Activated CD4-positive, alpha-beta T cell treated with anti-CD3 and anti-CD28 coated beads for 4 hours (primary cell): ENCODE measurements around the gene ZNFX1.

Source experiments
- DNase-seq, 2 donors: peaks; one replicate each; pipeline ENCODE4 v3.0.0-alpha.2; 2020

The ZNFX1 gene

DNA sequence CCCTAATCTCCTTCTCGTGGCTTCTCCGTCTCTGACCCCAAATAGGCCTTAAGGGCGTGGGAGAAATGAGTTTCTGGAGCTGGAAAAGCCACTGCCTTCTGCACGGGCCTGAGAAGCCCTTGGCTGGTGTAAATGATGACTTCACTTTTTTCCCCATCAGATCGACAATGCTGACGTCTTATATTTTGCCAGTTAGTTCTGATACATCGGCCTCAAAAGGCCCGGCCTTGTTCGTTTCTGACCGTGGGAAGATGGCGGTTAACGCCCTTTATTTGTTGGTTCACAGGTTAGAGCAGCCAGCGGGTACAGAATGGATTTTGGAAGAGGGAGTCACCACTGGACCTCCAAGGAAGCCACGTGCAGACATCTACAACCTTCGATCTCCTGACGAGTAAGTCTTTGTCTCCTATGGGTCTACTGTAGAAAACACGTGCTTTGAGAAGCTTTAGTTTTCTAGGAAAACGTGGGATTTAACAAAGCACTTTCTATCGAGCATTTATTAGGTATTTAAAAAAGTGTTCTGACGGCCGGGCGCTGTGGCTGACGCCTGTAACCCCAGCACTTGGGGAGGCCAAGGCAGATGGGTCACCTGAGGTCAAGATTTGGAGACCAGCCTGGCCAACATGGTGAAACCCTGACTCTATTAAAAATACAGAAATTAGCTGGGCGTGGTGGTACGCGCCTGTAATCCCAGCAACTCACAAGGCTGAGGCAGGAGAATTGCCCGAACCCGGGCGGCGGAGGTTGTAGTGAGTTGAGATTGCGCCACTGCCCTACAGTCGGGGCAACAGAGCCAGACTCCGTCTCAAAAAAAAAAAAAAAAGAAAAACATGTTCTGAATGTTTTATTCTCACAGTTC lies 1.2 kb upstream of the ZNFX1 start:
- peak in 1 of 2 donors; percentile 42 for DNase-seq

DNA sequence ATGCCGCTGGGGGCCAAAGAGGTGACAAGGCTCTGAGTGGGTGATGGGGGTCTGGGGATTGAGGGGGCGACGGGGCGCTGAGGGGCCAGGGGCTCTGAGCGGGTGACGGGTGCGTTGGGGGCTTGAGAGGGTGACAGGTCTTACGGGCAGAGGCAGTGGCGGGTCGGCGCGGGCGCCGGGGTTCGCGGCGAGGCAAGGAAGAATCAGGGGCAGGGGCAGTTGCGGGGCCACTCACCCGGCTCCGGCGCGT lies 146 bp downstream of the ZNFX1 start:
- DNase-seq = no peak

DNA sequence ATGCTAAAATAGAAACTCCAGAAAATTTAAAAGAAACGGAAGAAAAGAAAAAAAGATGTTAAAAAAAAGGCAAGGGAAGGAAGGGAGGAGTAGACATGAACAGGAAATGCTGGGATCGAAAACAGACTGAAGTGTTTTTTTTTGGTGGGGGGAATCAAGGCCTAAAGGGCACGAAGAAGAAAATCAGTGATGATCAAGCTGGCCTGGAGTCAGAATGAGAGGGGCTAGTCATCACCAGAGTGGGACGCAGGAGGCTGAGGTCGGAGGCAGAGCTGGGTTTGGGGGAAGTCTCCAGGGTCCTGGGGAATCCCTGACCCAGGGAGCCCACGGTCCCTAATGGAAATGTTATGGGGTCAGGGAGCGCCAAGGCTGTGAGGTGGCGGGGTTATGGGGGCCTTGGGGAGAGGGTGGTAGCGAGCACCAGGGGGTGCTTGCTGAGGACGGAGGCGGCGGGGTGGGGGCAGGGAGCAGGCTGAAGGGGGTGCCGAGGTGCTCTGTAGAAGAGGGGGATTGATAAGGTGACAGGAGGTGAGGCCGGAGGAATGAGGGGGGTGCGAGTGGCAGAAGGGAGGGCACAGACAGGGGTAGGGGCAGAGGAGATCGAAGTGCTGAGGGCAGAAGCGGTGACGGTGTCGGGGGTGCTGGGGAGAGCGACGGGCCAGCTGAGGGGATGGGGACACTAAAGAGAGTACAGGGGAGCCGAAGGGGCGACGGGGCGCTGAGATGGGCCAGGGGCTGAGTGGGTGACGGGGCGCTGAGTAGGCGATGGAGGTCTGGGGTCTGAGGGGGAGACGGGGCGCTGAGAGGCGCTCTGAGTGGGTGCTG lies 684 bp downstream of the ZNFX1 start:
- peak; percentile 39 to 41 for DNase-seq

DNA sequence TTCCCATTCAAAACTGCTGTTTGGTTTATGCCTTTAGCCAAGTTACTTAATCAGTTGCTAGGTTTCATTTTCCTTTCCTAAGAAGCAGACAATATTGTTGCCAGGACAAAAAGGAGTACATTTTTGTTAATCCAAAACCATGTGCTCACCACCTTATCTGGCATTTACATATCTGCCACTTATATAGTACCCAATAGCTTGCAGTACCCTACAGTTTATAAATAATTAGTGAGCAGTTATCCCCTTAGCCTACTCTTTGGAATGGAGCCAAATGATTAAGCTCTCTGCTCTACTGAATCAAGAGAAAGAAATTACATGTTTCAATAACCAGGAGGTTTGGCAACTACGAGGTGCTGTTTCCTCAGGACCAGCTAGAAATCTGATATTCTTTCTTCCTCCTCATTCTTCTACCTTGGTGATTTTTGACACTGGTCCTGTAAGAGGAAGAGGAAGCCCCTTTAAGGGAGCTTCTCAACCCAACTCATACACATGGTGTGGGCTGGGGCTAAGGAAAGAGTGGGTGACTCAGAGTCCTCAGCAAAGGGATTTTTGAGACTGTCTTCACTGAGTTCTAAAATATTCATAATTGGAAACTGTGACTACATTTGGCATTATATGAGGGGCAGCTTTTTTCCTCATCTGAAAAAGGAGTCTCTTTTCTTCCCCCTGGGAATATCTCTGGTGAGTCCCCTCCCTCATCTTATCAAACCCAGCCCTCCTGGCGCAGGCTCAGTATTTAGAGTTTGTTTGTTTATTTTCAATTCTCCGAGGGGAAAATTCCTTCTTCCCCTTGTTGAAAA lies 1.5 kb downstream of the ZNFX1 start:
- peak; percentile 66 to 67 for DNase-seq

DNA sequence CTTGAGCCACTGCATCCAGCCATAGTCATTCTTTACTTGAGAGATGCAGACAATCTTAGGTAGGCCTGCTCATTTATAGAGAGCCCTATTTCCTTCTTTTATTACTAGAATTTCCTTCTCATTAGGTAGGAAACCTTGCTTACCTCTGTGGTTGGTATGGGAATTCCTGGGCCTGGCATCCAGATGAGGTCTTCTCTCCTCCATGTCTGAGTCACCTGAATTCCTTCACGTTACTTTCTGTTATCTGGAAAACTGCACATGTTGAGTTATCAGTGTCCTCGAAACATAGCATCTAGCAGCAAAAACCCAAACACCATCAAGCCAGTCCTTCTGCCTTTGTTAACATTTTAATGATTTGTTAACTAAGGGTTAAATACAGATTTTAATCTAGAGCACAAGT lies 2.2 kb downstream of the ZNFX1 start:
- no peak for DNase-seq

DNA sequence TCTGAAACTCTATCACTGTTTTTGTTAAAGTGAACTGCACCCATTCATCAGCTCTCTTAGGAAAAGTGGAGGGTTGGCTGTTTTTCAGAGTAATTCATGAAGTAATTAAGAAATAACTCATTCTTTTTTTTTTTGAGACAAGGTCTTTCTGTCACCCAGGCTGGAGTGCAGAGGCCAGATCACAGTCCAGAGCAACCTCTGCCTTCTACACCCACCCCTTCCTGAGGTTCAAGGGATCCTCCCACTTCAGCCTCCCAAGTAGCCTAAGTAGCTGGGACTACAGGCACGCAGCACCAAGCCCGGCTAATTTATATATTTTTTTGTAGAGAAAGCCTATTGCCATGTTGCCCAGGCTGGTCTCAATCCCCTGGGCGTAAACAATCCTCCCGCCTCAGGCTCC lies 2.6 kb downstream of the ZNFX1 start:
- no peak for DNase-seq

DNA sequence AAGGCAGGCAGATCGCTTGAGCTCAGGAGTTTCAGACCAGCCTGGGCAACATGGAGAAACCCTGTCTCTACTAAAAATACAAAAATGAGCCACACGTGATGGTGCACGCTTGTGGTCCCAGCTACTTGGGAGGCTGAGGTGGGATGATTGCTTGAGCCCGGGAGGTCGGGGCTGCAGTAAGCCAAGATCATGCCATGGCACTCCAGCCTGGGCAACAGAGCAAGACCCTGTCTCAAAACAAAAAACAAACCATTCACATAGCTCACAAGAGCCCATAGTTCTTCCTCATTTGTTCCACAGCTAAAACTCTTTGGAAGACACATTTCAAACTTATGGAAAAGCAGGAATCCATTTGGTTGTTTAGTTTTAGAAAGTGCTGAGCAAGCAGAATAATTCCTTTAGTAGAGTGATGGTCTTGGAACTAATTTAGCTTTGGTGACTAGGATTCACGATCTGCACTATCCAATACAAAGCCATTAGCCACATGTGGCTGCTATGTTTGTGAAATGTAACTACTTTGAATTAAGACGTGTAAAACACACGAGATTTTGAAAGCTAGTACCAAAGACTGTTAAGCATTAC lies 4.1 kb downstream of the ZNFX1 start:
- no peak for DNase-seq

DNA sequence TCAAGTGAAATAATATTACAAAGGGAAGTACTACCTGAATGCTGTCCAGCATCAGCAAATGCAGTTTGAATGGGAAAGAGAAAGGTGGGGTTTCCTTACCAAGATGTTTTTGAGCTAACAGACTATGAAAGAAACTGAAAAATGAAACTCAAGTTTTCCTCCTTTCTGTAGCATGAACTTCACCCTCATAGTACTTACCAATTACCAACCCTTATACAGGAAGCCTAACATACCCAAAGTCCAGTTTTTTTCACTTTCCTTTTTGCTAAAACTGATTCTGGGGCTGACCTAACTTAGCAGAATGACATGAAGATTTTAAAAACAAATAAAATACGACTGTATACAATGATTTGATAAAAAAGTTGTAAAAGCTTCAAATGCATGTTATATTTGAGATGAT lies 5.2 kb downstream of the ZNFX1 start:
- no peak for DNase-seq

DNA sequence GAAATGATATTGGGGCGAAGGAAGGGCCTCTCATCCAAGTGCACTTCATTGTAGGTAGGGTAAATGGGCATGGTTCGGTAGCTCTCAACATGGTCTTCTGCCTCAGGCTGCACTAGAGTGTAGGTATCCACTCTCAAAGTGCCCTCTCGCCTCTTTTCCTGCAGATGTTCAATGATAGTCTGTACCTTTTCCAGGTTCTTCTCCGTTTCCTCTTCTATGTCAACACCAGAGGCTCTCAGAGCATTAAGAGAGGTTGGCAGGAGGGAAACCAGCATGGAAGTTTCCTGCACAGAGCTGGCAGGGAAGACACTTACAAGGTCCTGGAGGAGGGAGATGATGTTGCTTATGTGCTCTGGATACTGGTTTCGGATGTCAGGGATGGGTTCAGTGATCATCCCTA lies 7.1 kb downstream of the ZNFX1 start:
- DNase-seq = no peak

DNA sequence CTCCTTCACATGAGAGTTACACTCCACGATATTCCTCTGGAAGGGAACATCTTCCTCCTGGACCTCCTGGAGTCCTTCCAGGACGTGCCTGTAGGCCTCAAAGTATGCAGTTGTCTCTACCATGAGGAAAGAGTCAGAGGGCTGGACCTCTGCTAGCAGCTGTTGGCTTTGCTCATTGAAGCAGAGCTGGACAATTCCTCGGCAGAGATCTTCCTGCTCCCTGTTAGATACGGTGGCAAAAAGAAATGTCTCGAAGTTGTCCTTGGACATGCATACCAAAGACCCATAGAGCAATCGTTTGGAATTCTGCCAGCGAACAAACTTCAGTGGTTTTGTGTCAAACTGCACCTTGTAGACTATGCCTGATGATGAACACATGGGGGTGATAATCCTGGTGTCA lies 7.7 kb downstream of the ZNFX1 start:
- DNase-seq = no peak

DNA sequence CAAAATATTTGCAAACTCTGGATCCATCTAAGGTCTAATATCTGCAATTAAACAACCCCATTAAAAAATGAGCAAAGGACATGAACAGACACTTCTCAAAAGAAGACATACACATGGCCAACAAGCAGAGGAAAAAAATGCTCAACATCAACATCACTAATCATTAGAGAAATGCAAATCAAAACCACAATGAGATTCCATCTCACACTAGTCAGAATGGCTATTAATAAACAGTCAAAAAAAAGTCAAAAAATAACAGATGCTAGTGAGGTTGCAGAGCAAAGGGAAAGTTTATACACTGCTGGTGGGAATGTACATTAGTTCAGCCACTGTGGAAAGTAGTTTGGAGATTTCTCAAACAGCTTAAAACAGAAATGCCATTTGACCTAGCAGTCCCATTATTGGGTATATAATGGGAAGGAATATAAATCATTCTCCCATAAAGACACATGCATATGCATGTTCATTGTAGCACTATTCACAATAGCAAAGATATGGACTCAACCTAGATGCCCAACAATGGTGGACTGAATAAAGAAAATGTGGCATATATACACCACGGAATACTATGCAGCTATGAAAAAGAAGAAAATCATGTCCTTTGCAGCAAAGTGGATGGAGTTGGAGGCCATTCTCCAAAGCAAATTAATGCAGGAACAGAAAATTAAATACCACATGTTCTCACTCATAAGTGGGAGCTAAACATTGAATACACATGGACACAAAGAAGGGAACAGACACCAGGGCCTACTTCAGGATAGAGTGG lies 9.1 kb downstream of the ZNFX1 start:
- DNase-seq = no peak

DNA sequence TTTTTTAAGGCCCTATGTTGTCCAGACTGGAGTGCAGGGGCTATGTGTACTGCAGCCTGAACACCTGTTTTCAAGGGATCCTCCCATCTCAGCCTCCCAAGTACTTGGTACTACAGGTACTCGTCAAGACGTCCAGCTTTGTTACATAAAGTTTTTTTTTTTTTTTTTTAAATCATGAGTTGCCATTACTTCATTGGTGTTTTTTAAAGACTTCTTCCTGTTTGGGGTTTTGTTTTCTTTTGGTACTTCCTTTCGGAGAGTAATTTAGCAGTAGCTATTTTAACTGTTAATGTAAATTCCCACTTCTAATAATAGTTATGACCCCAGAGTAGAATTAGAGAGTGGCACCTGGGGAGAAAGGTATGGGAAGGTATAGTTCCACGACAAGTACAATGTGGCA lies 10.5 kb downstream of the ZNFX1 start:
- no peak for DNase-seq

DNA sequence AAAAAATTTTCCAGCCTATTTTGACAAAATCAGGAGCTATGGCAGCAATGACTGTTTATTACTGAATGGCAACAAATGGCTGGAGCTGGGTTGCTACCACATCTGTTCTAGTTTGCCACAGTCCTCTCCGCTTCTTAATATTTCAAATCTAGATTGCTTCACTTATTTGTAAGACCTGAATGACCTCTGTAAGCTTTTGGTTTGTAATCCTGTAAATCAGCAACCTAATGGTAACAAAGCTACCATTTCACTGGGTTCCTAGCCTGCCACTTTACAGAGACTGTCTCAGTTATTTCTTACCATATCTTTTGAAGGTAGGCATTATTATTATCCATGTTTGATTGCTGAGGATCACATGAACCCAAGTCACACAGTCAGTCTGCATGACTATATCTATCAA lies 15.4 kb downstream of the ZNFX1 start:
- DNase-seq = no peak

DNA sequence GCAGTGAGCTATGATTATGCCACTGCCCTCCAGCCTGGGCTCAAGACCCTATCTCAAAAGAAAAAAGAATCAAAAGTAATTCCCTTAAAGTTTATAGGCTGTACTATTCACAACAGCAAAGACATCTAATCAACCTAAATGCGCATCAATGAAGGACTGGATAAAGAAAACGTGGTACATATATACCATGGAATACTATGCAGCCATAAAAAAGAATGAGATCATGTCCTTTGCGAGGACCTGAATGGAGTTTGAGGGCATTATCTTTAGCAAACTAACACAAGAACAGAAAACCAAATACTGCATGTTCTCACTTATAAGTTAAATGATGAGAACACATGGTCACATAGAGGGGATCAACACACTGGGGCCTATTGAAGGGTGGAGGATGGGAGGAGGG lies 16.7 kb downstream of the ZNFX1 start:
- no peak for DNase-seq

DNA sequence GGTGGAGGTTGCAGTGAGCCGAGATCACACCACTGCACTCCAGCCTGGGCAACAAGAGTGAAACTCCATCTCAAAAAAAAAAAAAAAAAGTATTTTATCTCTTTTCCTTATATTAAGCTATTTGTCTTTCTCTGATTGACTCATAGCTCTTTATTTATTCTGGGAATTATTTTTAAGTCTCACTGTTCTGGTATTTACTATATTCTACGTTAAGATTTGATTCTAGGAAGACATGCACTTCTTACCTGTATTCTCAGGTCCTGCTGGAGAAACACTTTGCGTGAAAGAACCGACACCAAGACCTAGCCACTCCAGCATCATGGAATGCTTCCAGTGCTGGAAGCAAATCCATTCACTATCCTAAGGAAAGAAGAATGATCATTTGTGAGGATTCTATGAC lies 17.6 kb downstream of the ZNFX1 start:
- DNase-seq = no peak

DNA sequence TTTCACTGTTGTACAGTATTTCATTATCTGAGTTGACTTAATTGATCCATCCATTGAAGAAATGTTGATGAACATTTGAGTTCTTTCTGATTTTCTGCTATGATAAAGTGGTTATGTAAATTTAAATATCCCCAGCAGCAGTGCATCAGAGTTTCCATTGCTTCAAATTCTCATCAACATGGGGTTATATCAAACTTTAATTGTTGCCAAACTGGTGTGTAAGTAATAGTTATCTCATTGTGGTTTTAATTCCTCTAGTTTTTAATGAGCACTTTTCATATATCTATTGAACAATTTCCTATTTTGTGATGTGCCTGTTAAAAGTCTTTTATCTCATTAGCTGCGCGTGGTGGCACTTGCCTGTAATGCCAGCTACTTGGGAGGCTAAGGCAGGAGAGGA lies 18.1 kb downstream of the ZNFX1 start:
- no peak for DNase-seq

DNA sequence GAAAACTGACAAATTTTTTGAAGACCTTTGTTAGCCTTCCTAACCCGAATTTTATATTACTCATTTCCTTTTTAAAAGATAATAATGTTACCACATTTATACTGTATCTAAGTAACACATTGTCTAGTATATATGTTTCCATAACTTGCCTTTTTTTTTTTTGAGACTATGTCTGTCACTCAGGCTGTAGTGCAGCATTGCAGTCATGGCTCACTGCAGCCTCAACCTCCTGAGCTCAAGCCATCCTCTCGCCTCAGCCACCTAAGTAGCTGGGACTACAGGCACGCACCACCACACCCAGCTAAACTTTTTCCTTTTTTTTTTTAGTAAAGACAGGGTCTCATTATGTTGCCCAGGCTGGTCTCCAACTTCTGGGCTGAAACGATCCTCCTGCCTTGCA lies 18.6 kb downstream of the ZNFX1 start:
- DNase-seq = no peak

DNA sequence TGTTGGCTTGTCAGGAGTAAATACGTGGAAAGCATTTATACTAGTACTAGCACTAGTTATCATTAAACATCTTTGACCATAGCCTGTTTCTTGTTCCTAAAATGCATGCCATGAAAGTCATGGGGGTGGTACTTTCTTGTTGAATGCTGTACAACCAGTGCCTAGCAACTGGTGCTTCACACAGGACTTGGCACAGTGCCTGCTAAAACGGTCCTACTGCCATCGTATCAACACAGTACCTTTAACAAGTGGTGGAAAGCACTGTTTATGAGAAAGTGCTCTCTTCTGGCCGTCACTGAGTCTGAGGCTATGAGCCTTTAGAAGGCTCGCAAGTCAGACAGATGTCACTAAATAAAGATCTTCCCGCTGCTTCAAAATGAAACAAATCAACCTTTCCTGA lies 21.6 kb downstream of the ZNFX1 start:
- DNase-seq = no peak

DNA sequence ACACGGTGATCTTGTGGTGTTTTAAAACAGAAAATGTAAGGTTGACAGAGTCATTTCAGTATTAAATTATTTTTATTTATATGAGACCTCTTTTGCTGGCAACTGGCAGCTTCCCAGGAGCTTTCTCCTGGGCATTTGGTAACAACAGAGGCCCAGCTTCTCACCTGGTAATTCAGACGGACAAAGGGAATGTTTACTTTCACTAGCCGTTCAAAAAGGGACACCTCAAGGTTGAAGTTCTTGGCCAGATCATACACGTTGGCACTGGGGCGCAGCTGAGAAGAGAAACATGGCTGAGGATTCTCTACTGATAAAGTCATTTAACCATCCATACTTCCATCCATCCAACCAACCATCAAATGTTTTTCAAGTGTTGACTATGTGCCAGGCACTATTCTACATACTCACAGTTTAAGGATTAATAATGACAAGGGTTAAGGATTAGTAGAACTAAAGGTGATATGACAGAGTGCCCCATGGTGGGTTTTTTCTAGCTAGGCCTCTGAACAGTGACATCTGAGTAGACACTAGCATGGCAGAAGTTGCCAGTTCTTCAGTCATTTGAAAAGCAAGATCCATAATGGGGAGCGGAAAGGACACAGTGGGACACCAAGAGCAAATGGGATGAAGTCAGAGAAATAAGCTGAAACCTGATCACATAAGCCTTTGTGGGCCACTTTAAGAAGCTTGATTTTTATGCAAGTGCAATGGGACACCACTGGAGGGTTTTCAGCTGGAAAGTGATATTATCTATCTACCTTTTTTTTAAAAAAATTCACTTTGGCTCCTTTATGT lies 25.1 kb downstream of the ZNFX1 start:
- DNase-seq = no peak

DNA sequence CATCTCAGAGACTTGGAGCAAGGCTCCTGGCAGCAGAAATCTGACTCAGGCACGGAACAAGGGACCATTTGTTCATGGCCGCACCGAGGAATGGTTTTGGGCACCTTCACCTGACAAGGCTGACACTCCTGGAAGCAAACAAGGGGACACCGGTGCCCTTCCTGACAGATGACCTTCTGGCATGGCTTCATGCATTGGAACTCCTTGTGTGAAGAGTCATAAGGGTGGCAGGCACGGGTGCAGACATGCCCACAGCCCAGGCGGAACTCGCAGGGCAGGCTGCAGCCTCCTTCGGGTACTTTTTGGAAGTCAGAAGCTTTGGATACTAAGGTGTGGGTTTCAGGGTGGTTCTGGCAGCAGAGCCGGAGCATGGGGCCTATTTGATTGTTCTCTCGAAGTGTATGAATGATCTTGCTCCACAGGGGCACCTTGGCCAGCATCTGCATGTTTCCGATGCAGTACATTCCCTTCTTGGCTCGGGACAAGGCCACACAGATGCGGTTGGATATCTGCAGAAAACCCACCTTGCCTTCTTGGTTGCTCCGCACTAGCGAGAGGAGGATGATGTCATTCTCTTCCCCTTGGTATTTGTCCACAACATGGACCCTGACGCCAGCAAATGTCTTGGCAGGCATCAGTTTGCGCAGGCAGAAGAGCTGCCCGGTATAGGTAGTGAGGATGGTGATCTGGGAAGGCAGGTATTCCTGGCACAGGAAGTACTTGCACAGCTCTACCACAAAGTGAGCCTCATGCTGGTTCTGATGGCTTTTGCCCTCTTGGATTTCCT lies 28.8 kb downstream of the ZNFX1 start:
- no peak for DNase-seq

DNA sequence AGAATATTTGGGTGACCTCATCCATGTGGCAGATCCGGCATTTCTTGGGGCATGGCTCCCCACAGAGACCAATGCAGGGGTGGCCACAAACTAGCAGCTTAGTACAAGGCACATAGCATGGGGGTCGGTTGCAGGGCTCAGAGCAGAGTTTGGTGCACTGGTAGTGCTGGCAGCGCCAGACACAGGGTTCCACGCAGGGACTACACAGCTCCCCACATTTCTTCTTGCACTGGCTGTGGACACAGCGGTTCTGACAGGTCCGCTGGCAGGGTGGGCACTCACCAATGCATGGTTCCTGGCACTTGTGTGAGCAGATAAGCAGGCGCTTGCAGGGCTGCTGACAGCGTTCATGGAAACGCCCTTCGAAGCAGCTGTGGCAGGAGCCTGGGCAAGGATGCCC lies 29.6 kb downstream of the ZNFX1 start:
- no peak for DNase-seq
